Measurements from ENCODE around the gene PDHA1. TPM values are rescaled to one million over a fixed set of nuclear protein-coding genes. Genes with fewer than 3 reads are reported as not detected.

Gene PDHA1
- total and polyA plus RNA-seq, 11 donors = 235 to 1,225 (median 919) TPM

GRCh38 chrX:19350941-19351384 is 7.2 kb downstream of the PDHA1 start:
- WGBS, 4 donors = 68 to 75% (median 70%) methylated on average over 8 of the region's 8 CpGs
- no peak overlapping the region for H3K4me3 ChIP-seq
- ATAC-seq (no peak), DNase-seq (no peak)
- peaks cover 0 to 3% (median 0%) of the 10 kb centered on the region in 9 donors for H3K27me3 ChIP-seq
- peaks cover 0 to 73% (median 56%) of the 10 kb centered on the region in 9 donors for H3K36me3 ChIP-seq
- no peaks in the 10 kb centered on the region for H3K9me3 ChIP-seq
- TF ChIP-seq CTCF (IDR thresholded peaks at IDR 0.05) = no peak
- intact Hi-C loops (cut with DNase I) = no loop called here
- peaks cover 0 to 19% (median 2%) of the 10 kb centered on the region in 12 donors for H3K4me1 ChIP-seq
- no peak overlapping the region for H3K27ac ChIP-seq

- Histone ChIP-seq H3K4me3 (no peak overlapping the region), H3K27me3 (no peaks in the 10 kb centered on the region), H3K36me3 (peaks cover 0 to 100% (median 92%) of the 10 kb centered on the region in 9 donors), H3K27ac (no peak overlapping the region), H3K9me3 (no peaks in the 10 kb centered on the region), H3K4me1 (no peaks in the 10 kb centered on the region)
- intact Hi-C loops (cut with DNase I) = no loop called here
- DNase-seq = no peak
- 84 to 89% (median 87%) methylated on average over 6 of the region's 6 CpGs for WGBS, 4 donors
- peak in 1 of 4 donors; percentile 35 for ATAC-seq
- no peak for TF ChIP-seq POLR2A (IDR thresholded peaks at IDR 0.05)
- TF ChIP-seq CTCF (IDR thresholded peaks at IDR 0.05) = no peak
Measured at GRCh38 chrX:19354625-19355024, 10.9 kb downstream of the PDHA1 start.

- Histone ChIP-seq H3K9me3 (no peaks in the 10 kb centered on the region), H3K27me3 (no peaks in the 10 kb centered on the region), H3K4me3 (no peak overlapping the region), H3K4me1 (no peaks in the 10 kb centered on the region), H3K36me3 (peaks cover 0 to 96% (median 65%) of the 10 kb centered on the region in 9 donors), H3K27ac (no peak overlapping the region)
- 80 to 92% (median 87%) methylated on average over 7 of the region's 7 CpGs for WGBS, 4 donors
- ATAC-seq = no peak
- intact Hi-C loops (cut with DNase I) = no loop called here
- DNase-seq = no peak
- no peak for TF ChIP-seq POLR2A (IDR thresholded peaks at IDR 0.05)
- no peak for TF ChIP-seq CTCF (IDR thresholded peaks at IDR 0.05)
Measured at GRCh38 chrX:19358521-19358920, 14.8 kb downstream of the PDHA1 start.

- peak overlapping the region in 1 of 12 donors; percentile 45 for H3K27ac ChIP-seq
- no peak for TF ChIP-seq CTCF (IDR thresholded peaks at IDR 0.05)
- TF ChIP-seq POLR2A (IDR thresholded peaks at IDR 0.05) = no peak
- no peaks in the 10 kb centered on the region for H3K9me3 ChIP-seq
- WGBS, 4 donors = 60 to 73% (median 65%) methylated on average over 6 of the region's 6 CpGs
- no peaks in the 10 kb centered on the region for H3K27me3 ChIP-seq
- intact Hi-C loops (cut with DNase I) = no loop called here
- ATAC-seq (peak in 3 of 4 donors; percentile 59 to 89 (median 69)), DNase-seq (no peak)
- peaks cover 0 to 78% (median 49%) of the 10 kb centered on the region in 9 donors for H3K36me3 ChIP-seq
- H3K4me3 ChIP-seq = no peak overlapping the region
- H3K4me1 ChIP-seq = no peaks in the 10 kb centered on the region
Measured at GRCh38 chrX:19360903-19361302, 17.2 kb downstream of the PDHA1 start.
